ENCODE data around the gene SPAG9. TPM values are rescaled to one million over a fixed set of nuclear protein-coding genes. Genes with fewer than 3 reads are reported as not detected.

Gene SPAG9
- total and polyA plus RNA-seq, 2 of the 8 experiments (the other 6 are each of a cell fraction or from before 2014, with no cell fraction given) = 9.8 to 63.8 TPM

DNA sequence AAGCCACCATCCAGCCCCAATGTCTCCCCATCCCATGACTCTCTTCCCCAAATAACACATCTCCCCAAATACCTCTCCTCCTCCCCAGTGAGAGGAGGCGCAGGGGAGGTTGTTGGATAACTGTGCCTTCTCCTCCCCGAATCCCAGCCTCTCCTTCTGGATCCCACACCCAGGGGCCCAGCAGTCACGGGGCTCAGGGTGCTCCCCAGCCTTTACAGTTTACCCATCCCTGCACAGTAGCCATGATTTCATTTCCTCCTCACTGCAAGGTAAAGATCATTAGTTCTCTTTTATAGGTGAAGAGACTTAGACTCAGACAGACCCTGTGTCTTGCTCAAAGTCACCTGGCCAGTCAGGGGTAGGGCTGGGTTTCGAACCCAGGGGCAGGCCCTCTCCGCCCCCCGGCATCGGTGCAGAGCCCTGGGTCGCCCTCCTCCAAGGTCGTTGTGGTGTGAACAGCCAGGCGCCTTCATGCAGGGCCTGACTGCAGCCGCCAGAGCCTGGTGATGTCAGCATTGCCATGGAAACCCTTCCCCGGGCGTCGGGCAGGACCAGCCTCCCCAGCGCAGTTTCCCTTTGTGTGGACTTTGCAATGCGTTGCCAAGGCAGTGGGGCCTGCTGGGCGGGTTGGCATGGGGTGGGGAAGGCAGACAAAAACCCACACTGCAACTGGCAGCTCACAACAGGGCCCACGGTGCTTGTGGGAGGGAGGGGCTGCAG is 201.2 kb downstream of the SPAG9 start:
- H2AFZ ChIP-seq (ENCODE audit: low read length) = no peak overlapping the region
- no peak overlapping the region for H3K4ac ChIP-seq (replicated peaks; ENCODE audit: insufficient read length, low read depth, low read length)
- DNase-seq (ENCODE audit: low read depth in 1 of 2, low spot score in 2 of 2) (peak in 1 of 2 experiments; percentile 82), FAIRE-seq (no peak)
- no peak overlapping the region for H3K14ac ChIP-seq (ENCODE audit: insufficient read length)
- POLR2A ChIA-PET (ENCODE audit: partially characterized antibody) = interaction anchor here (3.0 to 7.9 kb wide), 2 partner anchors 12 to 53 kb away, joined by 13 to 71 read pairs; partner anchors contain the start of gene TOB1
- peak overlapping the region; percentile 60 for H3K18ac ChIP-seq (ENCODE audit: extremely low read depth, low read length)
- H3K4me1 ChIP-seq (replicated peaks in 1 of 4; ENCODE audit: control insufficient read depth in 3 of 4, insufficient read depth in 4 of 4, low read length in 3 of 4) = peaks cover 2 to 48% (median 34%) of the 10 kb centered on the region in 4 experiments
- H2BK120ac ChIP-seq (replicated peaks; ENCODE audit: low read depth, low read length) = peak overlapping the region; percentile 65
- no peak overlapping the region for H3K27ac ChIP-seq (ENCODE audit: low read depth, low read length)
- H3K27me3 ChIP-seq (replicated peaks in 1 of 4; ENCODE audit: control insufficient read depth in 3 of 4, extremely low read depth in 1 of 4, insufficient read depth in 3 of 4, low read length in 3 of 4) = peaks cover 0 to 2% (median 0%) of the 10 kb centered on the region in 4 experiments; a peak in 2 of 7 replicates
- no peak overlapping the region for H3K23ac ChIP-seq (ENCODE audit: insufficient read length)
- no peaks in the 10 kb centered on the region for H3K23me2 ChIP-seq (ENCODE audit: low read depth, low read length)
- H3K4me3 ChIP-seq (ENCODE audit: extremely low read depth in 1 of 4, insufficient read depth in 2 of 4, low read depth in 3 of 4, low read length in 4 of 4) = no peak overlapping the region
- H3K79me2 ChIP-seq (ENCODE audit: control insufficient read depth in 1 of 2, insufficient read depth in 2 of 2, low read length in 2 of 2) = no peaks in the 10 kb centered on the region
- no peak overlapping the region for H2BK5ac ChIP-seq (ENCODE audit: low read depth, low read length)
- no peak overlapping the region for H3K56ac ChIP-seq (replicated peaks; ENCODE audit: insufficient read length, low read depth, low read length)
- no peaks in the 10 kb centered on the region for H3K79me1 ChIP-seq (ENCODE audit: low read depth, low read length)
- 0 out of 2 replicates have a peak overlapping the region, but pooled peaks have one; percentile 39 for H2AK5ac ChIP-seq (ENCODE audit: low read depth, low read length)
- H4K20me1 ChIP-seq (replicated peaks in 1 of 2; ENCODE audit: control insufficient read depth in 1 of 2, insufficient read depth in 2 of 2, low read length in 2 of 2) = no peaks in the 10 kb centered on the region
- no peak overlapping the region for H3K9ac ChIP-seq (replicated peaks in 1 of 4; ENCODE audit: extremely low read depth in 1 of 4, low read depth in 3 of 4, low read length in 3 of 4)
- peak overlapping the region; percentile 61; the same call in 1 of the 2 replicates for H2BK20ac ChIP-seq (ENCODE audit: low read length)
- no peak overlapping the region for H4K5ac ChIP-seq (ENCODE audit: insufficient read length, low read depth, low read length)
- CTCF ChIA-PET (ENCODE audit: partially characterized antibody) = interaction anchor here (1.0 to 1.2 kb wide), 2 partner anchors 9 to 30 kb away, joined by 3 to 4 read pairs; no protein-coding TSS in a partner anchor
- peak overlapping the region; percentile 60; the same call in 1 of the 2 replicates for H2BK12ac ChIP-seq (ENCODE audit: low read depth, low read length)
- peak overlapping the region; percentile 46; the same call in 1 of the 2 replicates for H2BK15ac ChIP-seq (ENCODE audit: low read length)
- no peak overlapping the region for H3K4me2 ChIP-seq (ENCODE audit: insufficient read depth in 1 of 2, low read depth in 2 of 2, low read length in 2 of 2)
- H3K36me3 ChIP-seq (ENCODE audit: control insufficient read depth in 2 of 4, insufficient read depth in 4 of 4, low read length in 3 of 4) = no peaks in the 10 kb centered on the region
- H3K9me3 ChIP-seq (ENCODE audit: insufficient read depth in 2 of 2, low read depth in 1 of 2, low read length in 1 of 2) = no peaks in the 10 kb centered on the region
- WGBS, 2 experiments (ENCODE audit: extremely low coverage in 1 of 2, insufficient coverage in 1 of 2, insufficient read length in 1 of 2, insufficient replicate concordance in 2 of 2, low coverage in 1 of 2, low lambda C conversion rate in 2 of 2, missing lambda C conversion rate in 1 of 2) = 36% methylated on average over 18 of the region's 18 CpGs; no CpG with 5 or more reads in 1 of the 2 experiments
- peak overlapping the region; percentile 92 for H4K91ac ChIP-seq (replicated peaks; ENCODE audit: insufficient read length, low read length)
- no peak overlapping the region; the same call in 1 of the 2 replicates for H4K8ac ChIP-seq (ENCODE audit: extremely low read depth, insufficient read depth, low read length)
- 0 out of 2 replicates have a peak, but pooled peaks have one; percentile 25 for TF ChIP-seq TAF1 (IDR thresholded peaks at IDR 0.05; ENCODE audit: low read depth, low read length)
- peak; percentile 49; the same call in 1 of the 2 replicates for TF ChIP-seq RFX5 (IDR thresholded peaks at IDR 0.05; ENCODE audit: borderline replicate concordance, low read depth, low read length)
- no peak for TF ChIP-seq SRF (IDR thresholded peaks at IDR 0.05; ENCODE audit: low read depth, low read length)
- TF ChIP-seq HDAC6 (IDR thresholded peaks at IDR 0.05; ENCODE audit: low read depth, low read length) = no peak
- TF ChIP-seq CEBPB (IDR thresholded peaks at IDR 0.05; ENCODE audit: low read depth, low read length) = no peak
- TF ChIP-seq CREB1 (IDR thresholded peaks at IDR 0.05) = peak; percentile 56; the same call in 1 of the 2 replicates
- no peak for TF ChIP-seq TEAD4 (IDR thresholded peaks at IDR 0.05; ENCODE audit: low read depth, low read length)
- TF ChIP-seq MAFK (IDR thresholded peaks at IDR 0.05; ENCODE audit: low read depth, low read length) = no peak
- peak in 1 of 2 experiments; percentile 47; a peak in 1 of 4 replicates for TF ChIP-seq SIN3A (conservative IDR thresholded peaks at IDR 0.05 in 1 of 2, IDR thresholded peaks at IDR 0.05 in 1 of 2; ENCODE audit: low read depth in 1 of 2, low read length in 2 of 2)
- TF ChIP-seq ZNF274 (IDR thresholded peaks at IDR 0.05; ENCODE audit: borderline replicate concordance, extremely low read depth, low read length) = no peak
- no peak for TF ChIP-seq POU5F1 (IDR thresholded peaks at IDR 0.05; ENCODE audit: low read depth, low read length)
- TF ChIP-seq TCF12 (IDR thresholded peaks at IDR 0.05; ENCODE audit: low read depth, low read length) = no peak
- TF ChIP-seq ASH2L (IDR thresholded peaks at IDR 0.05; ENCODE audit: low read length) = no peak

Data from H1 (cell line).